NCI-H2029 treated with DMSO at 0.1 percent for 48 hours (cell line): Measurements from ENCODE around the gene IL12RB2.

Experiments
- DNase-seq: peaks from one replicate; lab custom pipeline; 2025; lab: John Stamatoyannopoulos, UW

Gene IL12RB2, protein sequence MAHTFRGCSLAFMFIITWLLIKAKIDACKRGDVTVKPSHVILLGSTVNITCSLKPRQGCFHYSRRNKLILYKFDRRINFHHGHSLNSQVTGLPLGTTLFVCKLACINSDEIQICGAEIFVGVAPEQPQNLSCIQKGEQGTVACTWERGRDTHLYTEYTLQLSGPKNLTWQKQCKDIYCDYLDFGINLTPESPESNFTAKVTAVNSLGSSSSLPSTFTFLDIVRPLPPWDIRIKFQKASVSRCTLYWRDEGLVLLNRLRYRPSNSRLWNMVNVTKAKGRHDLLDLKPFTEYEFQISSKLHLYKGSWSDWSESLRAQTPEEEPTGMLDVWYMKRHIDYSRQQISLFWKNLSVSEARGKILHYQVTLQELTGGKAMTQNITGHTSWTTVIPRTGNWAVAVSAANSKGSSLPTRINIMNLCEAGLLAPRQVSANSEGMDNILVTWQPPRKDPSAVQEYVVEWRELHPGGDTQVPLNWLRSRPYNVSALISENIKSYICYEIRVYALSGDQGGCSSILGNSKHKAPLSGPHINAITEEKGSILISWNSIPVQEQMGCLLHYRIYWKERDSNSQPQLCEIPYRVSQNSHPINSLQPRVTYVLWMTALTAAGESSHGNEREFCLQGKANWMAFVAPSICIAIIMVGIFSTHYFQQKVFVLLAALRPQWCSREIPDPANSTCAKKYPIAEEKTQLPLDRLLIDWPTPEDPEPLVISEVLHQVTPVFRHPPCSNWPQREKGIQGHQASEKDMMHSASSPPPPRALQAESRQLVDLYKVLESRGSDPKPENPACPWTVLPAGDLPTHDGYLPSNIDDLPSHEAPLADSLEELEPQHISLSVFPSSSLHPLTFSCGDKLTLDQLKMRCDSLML

GRCh38 chr1:67307251-67308060 is at the start of gene IL12RB2:
IL12RB2 (plus strand) TSS chr1:67307873; CDS start chr1:67320369, 12,496 bp downstream.
- DNase-seq: no peak

DNA sequence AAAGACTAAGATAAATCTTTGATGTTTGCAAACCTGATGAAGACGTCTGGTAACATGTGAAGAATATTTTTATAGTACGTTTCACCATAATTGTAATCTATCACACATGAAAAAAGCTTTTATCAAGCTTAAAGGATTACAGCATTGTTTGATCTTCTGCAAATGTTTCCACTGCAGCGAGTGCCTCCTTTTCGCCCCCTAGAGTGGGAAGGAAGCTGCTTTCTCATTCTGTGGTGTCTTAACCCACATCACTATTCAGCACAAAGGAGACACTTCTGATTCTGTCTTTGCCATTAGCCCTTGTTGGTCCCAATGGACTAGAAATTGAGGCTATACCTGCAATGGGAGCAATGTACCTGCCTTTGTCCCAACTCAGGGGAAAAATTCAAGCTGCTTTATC is 46.0 kb upstream of the IL12RB2 start:
- DNase-seq: no peak

DNA sequence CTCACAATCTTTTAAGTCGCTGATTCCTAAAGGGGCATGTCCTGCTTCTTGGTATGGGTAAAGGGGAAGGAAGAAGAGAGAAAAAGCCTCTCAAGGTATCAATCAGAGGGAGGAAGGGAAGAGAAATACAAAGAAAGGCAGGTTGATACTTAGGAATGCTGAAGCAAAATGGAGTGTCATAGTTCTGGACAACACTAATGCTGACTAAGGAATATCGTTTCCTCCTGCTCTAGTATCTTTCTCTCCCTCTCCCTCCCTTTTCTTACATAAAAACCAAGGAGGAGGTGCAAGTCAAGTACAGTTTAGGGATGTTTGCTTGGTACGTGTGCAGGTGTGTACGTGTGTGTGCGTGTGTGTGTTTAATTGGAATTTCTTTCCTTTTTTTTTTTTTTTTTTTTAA is 44.9 kb upstream of the IL12RB2 start:
- DNase-seq: no peak

GRCh38 chr1:67264152-67264551 is 43.5 kb upstream of the IL12RB2 start:
- no peak for DNase-seq

GRCh38 chr1:67264899-67265298 is 42.8 kb upstream of the IL12RB2 start:
- DNase-seq: no peak

DNA sequence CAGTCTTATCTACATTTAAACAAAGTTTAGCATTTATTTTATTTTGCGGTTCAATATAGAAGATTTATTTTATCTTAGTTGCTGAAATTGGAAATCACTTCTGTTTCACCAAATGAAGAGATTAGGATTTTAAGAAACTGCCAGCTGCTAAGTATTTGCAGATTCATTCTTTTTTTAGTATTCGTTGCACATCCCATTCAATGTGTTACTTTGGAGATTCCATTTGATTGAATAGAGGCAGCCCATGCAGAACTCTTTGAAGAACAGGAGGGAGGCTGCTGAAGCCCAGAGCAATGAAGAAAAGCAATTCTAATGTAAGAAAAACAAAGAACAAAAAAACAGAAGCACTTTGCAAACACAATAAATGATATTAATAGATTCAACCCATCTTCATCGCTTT is 38.6 kb upstream of the IL12RB2 start:
- DNase-seq: no peak

GRCh38 chr1:67270541-67270940 is 37.1 kb upstream of the IL12RB2 start:
- DNase-seq: no peak

GRCh38 chr1:67273591-67273990 is 34.1 kb upstream of the IL12RB2 start:
- DNase-seq: no peak

DNA sequence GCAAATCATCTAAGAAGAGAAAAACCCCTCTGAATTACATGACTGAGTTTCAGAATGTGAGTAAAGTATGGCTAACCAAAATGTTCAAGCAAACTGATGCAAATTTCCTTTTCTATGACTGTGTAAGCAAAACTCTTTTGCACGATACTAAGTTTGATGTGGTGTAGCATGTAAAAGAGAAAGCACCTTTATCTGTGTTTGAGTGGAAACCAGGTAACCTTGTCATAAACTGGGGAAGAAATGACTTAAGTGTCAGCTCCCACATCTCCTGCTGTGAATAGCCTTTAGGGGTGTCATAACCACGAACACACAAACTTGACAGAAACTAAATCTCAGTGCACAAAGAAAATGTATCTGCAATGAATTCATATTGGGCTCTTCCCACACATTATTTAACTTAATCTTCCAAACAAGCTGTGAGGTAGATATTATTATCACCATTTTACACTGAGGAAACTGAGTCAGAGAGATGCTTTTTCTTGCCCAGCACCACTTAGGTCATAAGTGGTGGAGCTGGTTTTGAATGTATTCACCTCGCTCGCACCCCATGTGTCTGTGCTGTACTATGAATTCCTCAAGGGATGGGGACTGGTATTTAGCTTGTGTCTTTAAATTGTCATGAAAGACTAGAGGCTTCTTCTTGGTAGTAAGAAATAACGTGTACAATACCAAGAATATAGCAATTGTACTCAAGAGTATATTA is 32.9 kb upstream of the IL12RB2 start:
- DNase-seq: no peak

- no peak for DNase-seq
These were observed 27.0 kb upstream of the IL12RB2 start for GRCh38 chr1:67280696-67281095.

DNA sequence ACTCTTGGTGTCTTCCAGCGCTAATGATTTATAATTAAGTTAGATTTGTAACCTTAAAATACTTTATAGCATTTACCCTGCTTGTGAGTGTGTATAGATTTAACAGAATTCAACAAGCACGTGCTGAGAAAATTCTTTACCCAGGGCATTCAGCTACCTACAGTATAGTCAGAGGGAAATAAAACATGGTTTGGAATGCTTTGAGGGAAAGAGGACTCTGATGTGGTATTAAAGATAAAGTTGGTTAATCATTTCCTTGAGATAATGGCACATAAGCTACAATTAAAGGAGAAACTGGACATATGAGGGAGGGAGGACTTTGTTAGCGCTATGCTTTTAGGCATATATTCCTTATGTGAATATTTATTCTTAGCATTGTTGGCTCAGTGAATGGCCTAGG is 26.4 kb upstream of the IL12RB2 start:
- no peak for DNase-seq

DNA sequence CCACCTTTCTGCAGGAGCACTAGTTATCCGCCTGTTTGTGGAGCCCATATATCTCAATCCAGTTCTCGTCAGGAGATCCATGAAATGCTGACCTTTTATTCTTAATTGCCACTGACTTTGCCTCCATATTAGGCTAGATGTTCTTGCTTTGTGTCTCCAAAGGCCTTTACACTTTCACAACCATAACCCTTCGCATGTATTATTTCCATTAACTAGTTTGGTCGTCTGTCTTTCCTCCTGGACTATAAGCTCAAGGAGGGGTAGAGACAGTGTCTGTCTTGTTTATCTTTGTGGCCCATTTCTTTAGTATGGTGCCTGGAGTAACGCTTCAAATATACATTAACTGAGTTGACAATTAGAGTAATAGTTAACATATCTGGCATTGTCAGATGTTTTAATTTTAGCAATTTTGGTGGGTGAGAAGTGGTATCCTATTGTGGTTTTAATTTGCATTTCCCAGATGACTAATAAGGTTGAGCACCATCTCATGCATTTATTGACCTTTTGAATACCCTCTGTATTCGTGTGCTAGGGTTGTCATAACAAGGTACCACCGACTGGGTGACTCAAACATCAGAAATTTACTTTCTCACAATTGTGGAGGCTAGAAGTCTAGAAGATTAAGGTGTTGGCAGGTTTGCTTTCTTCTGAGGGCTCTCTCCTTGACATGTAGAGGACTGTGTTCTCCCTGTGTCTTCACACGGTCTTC is 21.7 kb upstream of the IL12RB2 start:
- DNase-seq: no peak

DNA sequence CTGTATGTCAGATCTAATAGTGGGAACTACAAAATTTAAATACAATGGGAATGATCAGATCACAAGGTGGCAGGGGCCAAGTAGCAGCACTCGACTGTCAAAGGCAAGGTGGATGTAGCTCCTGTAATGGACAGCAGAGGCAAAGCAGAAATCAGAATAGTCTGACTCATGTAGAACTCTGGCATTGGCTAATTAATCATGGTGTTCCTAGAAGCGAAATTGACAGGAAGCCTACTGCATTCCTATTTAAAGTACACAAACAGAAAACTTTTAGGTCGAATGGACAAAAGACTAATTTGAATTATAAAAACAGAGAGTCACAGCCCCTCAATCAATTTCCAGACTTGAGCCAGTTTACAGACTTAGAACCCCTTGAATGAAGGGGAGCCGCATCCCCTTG is 17.4 kb upstream of the IL12RB2 start:
- DNase-seq: no peak

- no peak for DNase-seq
These were observed 12.6 kb upstream of the IL12RB2 start for GRCh38 chr1:67294836-67295617.

DNA sequence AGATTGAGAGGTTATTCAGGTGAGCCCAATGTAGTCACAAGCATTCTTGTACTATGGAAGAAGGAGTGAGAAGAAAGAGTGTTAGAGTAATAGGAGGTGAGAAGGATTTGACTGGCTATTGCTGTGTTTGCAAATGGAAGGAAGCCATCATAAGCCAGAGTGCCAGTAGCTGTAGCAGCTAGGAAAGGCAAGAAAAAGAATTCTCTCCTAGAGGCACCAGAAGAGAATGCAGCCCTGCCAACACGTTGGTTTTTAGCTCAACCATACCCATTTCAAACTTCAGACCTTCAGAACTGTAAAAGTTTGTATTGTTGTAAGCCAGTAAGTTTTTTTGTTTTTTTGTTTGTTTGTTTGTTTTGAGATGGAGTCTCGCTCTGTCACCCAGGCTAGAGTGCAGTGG is 8.9 kb upstream of the IL12RB2 start:
- DNase-seq: no peak

DNA sequence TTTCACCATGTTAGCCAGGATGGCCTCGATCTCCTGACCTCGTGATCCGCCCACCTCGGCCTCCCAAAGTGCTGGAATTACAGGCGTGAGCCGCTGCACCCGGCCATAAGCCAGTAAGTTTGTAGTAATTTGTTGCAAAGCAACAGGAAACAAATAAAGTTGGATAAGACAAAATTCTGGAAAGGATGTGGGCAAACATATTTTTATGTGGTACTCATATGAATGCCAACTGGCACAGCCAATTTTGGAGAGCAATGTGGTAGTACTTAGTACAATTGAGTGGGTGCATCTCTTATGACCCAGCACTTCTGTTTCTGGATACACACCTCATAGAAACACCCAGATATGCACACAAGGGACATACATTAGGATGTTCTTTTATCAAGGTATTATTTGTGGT is 8.4 kb upstream of the IL12RB2 start:
- DNase-seq: no peak

GRCh38 chr1:67300561-67300960 is 7.1 kb upstream of the IL12RB2 start:
- no peak for DNase-seq

GRCh38 chr1:67304023-67304422 is 3.6 kb upstream of the IL12RB2 start:
- no peak for DNase-seq

- no peak for DNase-seq
These were observed 1.1 kb upstream of the IL12RB2 start for GRCh38 chr1:67306547-67306946.

GRCh38 chr1:67308136-67308535 is 463 bp downstream of the IL12RB2 start:
- DNase-seq: no peak
